SK-MEL-5 (cell line): ENCODE measurements around the gene MRPL30. TPM values are rescaled to one million over a fixed set of nuclear protein-coding genes. Genes with fewer than 3 reads are reported as not detected.

Source experiments
- small RNA-seq, 2 experiments: library from RNA; depleted of rRNA; stranded (forward); fragments of <200 nt; gene quantifications; one replicate each; pipeline ENCODE3, GENCODE V24; 2014
- total RNA-seq: library from RNA; depleted of rRNA; stranded (reverse); fragments of >200 nt; shearing (Covaris generic); gene quantifications from 2 replicates; pipeline ENCODE4 v1.2.3, GENCODE V29; 2014; rRNA removed

The MRPL30 gene
- total RNA-seq, 1 experiment from 2014 or later, result 92.6 TPM

Small RNA genes lying within 50 kb of the gene (small RNA-seq; reads per million reads assigned to genes)
- 0 reads per million in 2 experiments for gene AC092587.1

Other genes starting within 250 kb of the MRPL30 start
- gene CRACDL, start 245.0 kb upstream of the MRPL30 start, total RNA-seq, result 0.95 and 1.0 TPM in 2 replicates
- 1.4 TPM in 1 of 2 replicates, not detected in the other for gene C2orf15, start 39.5 kb upstream of the MRPL30 start, total RNA-seq
- gene TSGA10, start 26.2 kb upstream of the MRPL30 start, total RNA-seq, result 4.4 and 10.5 TPM in 2 replicates
- gene LIPT1, start 26.2 kb upstream of the MRPL30 start, total RNA-seq, result 13.7 and 13.8 TPM in 2 replicates
- gene MITD1, start 126 bp upstream of the MRPL30 start, total RNA-seq, result 28.5 and 29.5 TPM in 2 replicates
- not detected in 2 replicates for gene LYG2, start 74.5 kb downstream of the MRPL30 start, total RNA-seq
- gene LYG1, start 120.0 kb downstream of the MRPL30 start, total RNA-seq, result 0.29 and 0.50 TPM in 2 replicates
- 63.1 and 71.9 TPM in 2 replicates for gene TXNDC9, start 155.1 kb downstream of the MRPL30 start, total RNA-seq
- 7.2 and 12.1 TPM in 2 replicates for gene EIF5B, start 156.2 kb downstream of the MRPL30 start, total RNA-seq